Hepatocyte (in vitro differentiated cells): ENCODE data around the gene SUGCT.

ENCODE experiments used
- CTCF ChIP-seq: fragments of 200-600 bp; sonication (generic); IDR thresholded peaks from 2 replicates; pipeline ENCODE4 v1.5.1; 2016; ENCODE audit warnings: antibody characterized with exemption, mild to moderate bottlenecking; ENCODE audit not compliant: poor library complexity
- EZH2 ChIP-seq: fragments of 200-600 bp; sonication (generic); IDR thresholded peaks from 2 replicates; pipeline ENCODE4 v1.6.1; 2016; ENCODE audit warnings: antibody characterized with exemption, mild to moderate bottlenecking, borderline replicate concordance
- EZH2phosphoT487 ChIP-seq: fragments of 200-600 bp; sonication (generic); IDR thresholded peaks from one replicate; pipeline ENCODE4 v1.6.1; 2018; ENCODE audit warnings: antibody characterized with exemption, mild to moderate bottlenecking, low read depth, moderate library complexity; ENCODE audit not compliant: unreplicated experiment, severe bottlenecking

DNA sequence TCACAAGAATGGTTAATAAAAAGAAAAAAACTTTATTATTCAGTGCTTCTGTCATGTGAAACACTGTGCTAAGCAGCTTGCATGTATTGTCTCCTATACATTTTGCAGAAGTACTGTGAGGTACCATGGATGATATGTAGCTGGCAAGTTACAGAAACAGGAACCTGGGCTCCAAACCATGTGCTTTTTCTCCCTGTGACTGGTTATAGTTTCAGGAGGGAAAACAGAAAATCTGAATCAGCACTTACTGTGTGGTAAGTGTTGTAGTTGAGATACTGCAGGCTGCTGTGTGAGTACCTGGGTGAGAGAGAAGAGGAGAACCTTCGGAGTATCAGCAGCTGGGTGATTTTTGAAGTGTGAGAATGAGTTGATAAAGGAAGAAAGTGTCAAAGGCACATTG lies 285.0 kb downstream of the SUGCT start:
- TF ChIP-seq CTCF (no peak), EZH2 (no peak), EZH2phosphoT487 (no peak)
